Mucosa of stomach (tissue), 1 donor: ENCODE measurements around the gene NXPE3.

Experiments
- H3K27me3 ChIP-seq: one replicate; pipeline ENCODE4 v1.7.0; 2013; ENCODE audit warnings: mild to moderate bottlenecking, low read length; ENCODE audit not compliant: control insufficient read depth, insufficient read depth
- H3K36me3 ChIP-seq: one replicate; pipeline ENCODE4 v1.7.0; 2013; ENCODE audit warnings: low read length; ENCODE audit not compliant: control insufficient read depth, insufficient read depth
- H3K4me1 ChIP-seq: one replicate; pipeline ENCODE4 v1.7.0; 2013; ENCODE audit warnings: mild to moderate bottlenecking, low read length; ENCODE audit not compliant: control insufficient read depth, insufficient read depth
- H3K4me3 ChIP-seq: one replicate; pipeline ENCODE4 v1.7.0; 2013; ENCODE audit warnings: low read length
- H3K9ac ChIP-seq: one replicate; pipeline ENCODE4 v1.7.0; 2013; ENCODE audit warnings: mild to moderate bottlenecking, low read length, moderate library complexity
- H3K9me3 ChIP-seq: one replicate; pipeline ENCODE4 v1.7.0; 2013; ENCODE audit warnings: mild to moderate bottlenecking, low read length, moderate library complexity; ENCODE audit not compliant: control insufficient read depth
- donor health status: Pancreatic carcinoma.

The NXPE3 gene

GRCh38 chr3:101778385-101779046 lies 495 bp upstream of the NXPE3 start:
- Histone ChIP-seq H3K36me3 (no peaks in the 10 kb centered on the region), H3K9ac (peak overlapping the region; percentile 71), H3K4me3 (peak overlapping the region; percentile 65), H3K27me3 (no peaks in the 10 kb centered on the region), H3K4me1 (peaks cover 5% of the 10 kb centered on the region), H3K9me3 (no peaks in the 10 kb centered on the region)

- H3K4me1 ChIP-seq, result peaks cover 5% of the 10 kb centered on the region
- H3K9ac ChIP-seq, result no peak overlapping the region
- H3K27me3 ChIP-seq, result no peaks in the 10 kb centered on the region
- H3K4me3 ChIP-seq, result peak overlapping the region; percentile 65
- no peaks in the 10 kb centered on the region for H3K36me3 ChIP-seq
- no peaks in the 10 kb centered on the region for H3K9me3 ChIP-seq
Observed at GRCh38 chr3:101779822-101780381, 891 bp downstream of the NXPE3 start.

GRCh38 chr3:101780661-101781060 lies 1.6 kb downstream of the NXPE3 start:
- H3K9ac ChIP-seq, result no peak overlapping the region
- H3K4me1 ChIP-seq, result peaks cover 5% of the 10 kb centered on the region
- H3K27me3 ChIP-seq, result no peaks in the 10 kb centered on the region
- no peaks in the 10 kb centered on the region for H3K9me3 ChIP-seq
- no peak overlapping the region for H3K4me3 ChIP-seq
- no peaks in the 10 kb centered on the region for H3K36me3 ChIP-seq

GRCh38 chr3:101781166-101781565 lies 2.2 kb downstream of the NXPE3 start:
- no peak overlapping the region for H3K9ac ChIP-seq
- H3K4me3 ChIP-seq, result no peak overlapping the region

GRCh38 chr3:101784855-101785613 lies 6.0 kb downstream of the NXPE3 start:
- Histone ChIP-seq H3K9me3 (no peaks in the 10 kb centered on the region), H3K9ac (no peak overlapping the region), H3K4me3 (no peak overlapping the region), H3K4me1 (no peaks in the 10 kb centered on the region), H3K36me3 (no peaks in the 10 kb centered on the region), H3K27me3 (no peaks in the 10 kb centered on the region)

More at GRCh38 chr3:101781166-101781565, 2.2 kb downstream of the NXPE3 start:
- H3K27me3 ChIP-seq, result no peaks in the 10 kb centered on the region
- H3K4me1 ChIP-seq, result peaks cover 5% of the 10 kb centered on the region
- no peaks in the 10 kb centered on the region for H3K9me3 ChIP-seq
- no peaks in the 10 kb centered on the region for H3K36me3 ChIP-seq

- H3K4me1 ChIP-seq, result no peaks in the 10 kb centered on the region
- H3K9ac ChIP-seq, result no peak overlapping the region
- no peak overlapping the region for H3K4me3 ChIP-seq
- no peaks in the 10 kb centered on the region for H3K9me3 ChIP-seq
- H3K36me3 ChIP-seq, result no peaks in the 10 kb centered on the region
- no peaks in the 10 kb centered on the region for H3K27me3 ChIP-seq
Observed at GRCh38 chr3:101791778-101792177, 12.8 kb downstream of the NXPE3 start.

GRCh38 chr3:101796077-101796680 lies 17.2 kb downstream of the NXPE3 start:
- no peaks in the 10 kb centered on the region for H3K36me3 ChIP-seq
- H3K4me1 ChIP-seq, result no peaks in the 10 kb centered on the region
- no peaks in the 10 kb centered on the region for H3K9me3 ChIP-seq
- no peak overlapping the region for H3K9ac ChIP-seq
- H3K27me3 ChIP-seq, result no peaks in the 10 kb centered on the region
- no peak overlapping the region for H3K4me3 ChIP-seq

GRCh38 chr3:101801174-101801573 lies 22.2 kb downstream of the NXPE3 start:
- H3K4me3 ChIP-seq, result no peak overlapping the region
- no peaks in the 10 kb centered on the region for H3K36me3 ChIP-seq
- H3K4me1 ChIP-seq, result no peaks in the 10 kb centered on the region
- H3K9me3 ChIP-seq, result no peaks in the 10 kb centered on the region
- H3K27me3 ChIP-seq, result no peaks in the 10 kb centered on the region
- H3K9ac ChIP-seq, result no peak overlapping the region

- Histone ChIP-seq H3K9me3 (no peaks in the 10 kb centered on the region), H3K4me3 (no peak overlapping the region), H3K4me1 (no peaks in the 10 kb centered on the region), H3K27me3 (no peaks in the 10 kb centered on the region), H3K9ac (no peak overlapping the region), H3K36me3 (no peaks in the 10 kb centered on the region)
Observed at GRCh38 chr3:101802179-101802578, 23.2 kb downstream of the NXPE3 start.

GRCh38 chr3:101803173-101803782 lies 24.3 kb downstream of the NXPE3 start:
- Histone ChIP-seq H3K36me3 (no peaks in the 10 kb centered on the region), H3K27me3 (no peaks in the 10 kb centered on the region), H3K4me1 (no peaks in the 10 kb centered on the region), H3K9ac (no peak overlapping the region), H3K9me3 (no peaks in the 10 kb centered on the region), H3K4me3 (no peak overlapping the region)

- Histone ChIP-seq H3K4me3 (no peak overlapping the region), H3K9ac (no peak overlapping the region), H3K36me3 (no peaks in the 10 kb centered on the region), H3K9me3 (no peaks in the 10 kb centered on the region), H3K4me1 (no peaks in the 10 kb centered on the region), H3K27me3 (no peaks in the 10 kb centered on the region)
Observed at GRCh38 chr3:101803939-101804338, 24.9 kb downstream of the NXPE3 start.

- Histone ChIP-seq H3K4me3 (no peak overlapping the region), H3K27me3 (no peaks in the 10 kb centered on the region), H3K36me3 (no peaks in the 10 kb centered on the region), H3K9me3 (no peaks in the 10 kb centered on the region), H3K9ac (no peak overlapping the region), H3K4me1 (no peaks in the 10 kb centered on the region)
Observed at GRCh38 chr3:101806491-101806890, 27.5 kb downstream of the NXPE3 start.
